Measurements from ENCODE around the gene PYDC1.
"Not testable (repeated sequence)": the region's sequence is repeated elsewhere in the genome, so short reads cannot be mapped to it uniquely, and the experiment has no call there.

Gene PYDC1

GRCh38 chr16:31195861-31196260 lies 21.1 kb downstream of the PYDC1 start:
- DNase-seq = not testable (repeated sequence)

GRCh38 chr16:31194898-31195297 lies 22.0 kb downstream of the PYDC1 start:
- DNase-seq = no peak

- no peak for DNase-seq
Observed at GRCh38 chr16:31193874-31194273, 23.1 kb downstream of the PYDC1 start.

GRCh38 chr16:31192856-31193642 lies 23.9 kb downstream of the PYDC1 start:
- DNase-seq = no peak

- DNase-seq = no peak
Observed at GRCh38 chr16:31191697-31192428, 25.1 kb downstream of the PYDC1 start.

GRCh38 chr16:31190818-31191444 lies 26.0 kb downstream of the PYDC1 start:
- no peak for DNase-seq

- DNase-seq = no peak
Observed at GRCh38 chr16:31190061-31190460, 26.9 kb downstream of the PYDC1 start.

GRCh38 chr16:31189412-31189778 lies 27.5 kb downstream of the PYDC1 start:
- DNase-seq = no peak

GRCh38 chr16:31188450-31189411 lies 28.2 kb downstream of the PYDC1 start:
- no peak for DNase-seq

- DNase-seq = no peak
Observed at GRCh38 chr16:31187808-31188189, 29.1 kb downstream of the PYDC1 start.

GRCh38 chr16:31186930-31187807 lies 29.8 kb downstream of the PYDC1 start:
- no peak for DNase-seq

- no peak for DNase-seq
Observed at GRCh38 chr16:31186176-31186575, 30.8 kb downstream of the PYDC1 start.

- no peak for DNase-seq
Observed at GRCh38 chr16:31185339-31185738, 31.6 kb downstream of the PYDC1 start.

- no peak for DNase-seq
Observed at GRCh38 chr16:31184888-31185287, 32.0 kb downstream of the PYDC1 start.

GRCh38 chr16:31183432-31184428 lies 33.2 kb downstream of the PYDC1 start:
- DNase-seq = no peak

GRCh38 chr16:31182391-31182790 lies 34.5 kb downstream of the PYDC1 start:
- no peak for DNase-seq

- peak; percentile 18 for DNase-seq
Observed at GRCh38 chr16:31181102-31181830, 35.7 kb downstream of the PYDC1 start.

- DNase-seq = peak; percentile 93
Observed at GRCh38 chr16:31179747-31180459, 37.0 kb downstream of the PYDC1 start, which contains the start of gene FUS. TSS of gene FUS (plus strand) at chr16:31180139. CDS start at chr16:31180215, 76 bp downstream.
